Colon (tissue), 2 donors: ENCODE measurements around the gene LIMD2.

ENCODE experiments used
- FAIRE-seq: peaks from 2 replicates; lab custom pipeline; 2012; peaks lifted over from hg19 to GRCh38; lab: Jason Lieb, UNC
- donor health status: control.
- donor health status: control.

LIMD2 gene

GRCh38 chr17:63681530-63681929, 18.4 kb downstream of the LIMD2 start:
- no peak for FAIRE-seq

- FAIRE-seq: no peak
Observed at GRCh38 chr17:63680700-63681099, 19.2 kb downstream of the LIMD2 start.

- no peak for FAIRE-seq
Observed at GRCh38 chr17:63679214-63679613, 20.7 kb downstream of the LIMD2 start.

- no peak for FAIRE-seq
Observed at GRCh38 chr17:63676584-63676983, 23.3 kb downstream of the LIMD2 start.

GRCh38 chr17:63675607-63676546, 24.0 kb downstream of the LIMD2 start:
- FAIRE-seq: no peak

- no peak for FAIRE-seq
Observed at GRCh38 chr17:63675231-63675606, 24.7 kb downstream of the LIMD2 start.

GRCh38 chr17:63672856-63673255, 27.1 kb downstream of the LIMD2 start:
- FAIRE-seq: no peak

GRCh38 chr17:63665527-63666214, 34.3 kb downstream of the LIMD2 start:
- FAIRE-seq: no peak

- FAIRE-seq: no peak
Observed at GRCh38 chr17:63659850-63660249, 40.1 kb downstream of the LIMD2 start.

GRCh38 chr17:63658366-63658765, 41.6 kb downstream of the LIMD2 start:
- FAIRE-seq: no peak

GRCh38 chr17:63657786-63658185, 42.1 kb downstream of the LIMD2 start:
- FAIRE-seq: no peak

GRCh38 chr17:63653050-63653449, 46.9 kb downstream of the LIMD2 start:
- FAIRE-seq: no peak

- FAIRE-seq: no peak
Observed at GRCh38 chr17:63652106-63652505, 47.8 kb downstream of the LIMD2 start.

GRCh38 chr17:63649813-63650212, 50.1 kb downstream of the LIMD2 start:
- no peak for FAIRE-seq

GRCh38 chr17:63647936-63648335, 52.0 kb downstream of the LIMD2 start:
- FAIRE-seq: no peak

- FAIRE-seq: no peak
Observed at GRCh38 chr17:63647065-63647725, 52.7 kb downstream of the LIMD2 start.

GRCh38 chr17:63646488-63646806, 53.5 kb downstream of the LIMD2 start:
- FAIRE-seq: no peak
